ENCODE results near the gene SFXN3. TPM values are rescaled to one million over a fixed set of nuclear protein-coding genes. Genes with fewer than 3 reads are reported as not detected.

Gene SFXN3
- total and polyA plus RNA-seq, 2 of the 13 experiments (the other 11 are each of a cell fraction or from before 2014, with no cell fraction given): 16.8 to 71.5 TPM

- FAIRE-seq: no peak
- 36% methylated on average over 6 of the region's 11 CpGs for WGBS (ENCODE audit: low lambda C conversion rate)
- Histone ChIP-seq H4K20me1 (ENCODE audit: insufficient read depth, low read length) (no peaks in the 10 kb centered on the region), H3K4me2 (ENCODE audit: low read depth, low read length) (no peak overlapping the region), H2AFZ (ENCODE audit: low read length) (no peak overlapping the region), H3K4me1 (ENCODE audit: insufficient read depth, low read length) (peaks cover 18% of the 10 kb centered on the region), H3K36me3 (replicated peaks in 1 of 2; ENCODE audit: control insufficient read depth in 1 of 2, insufficient read depth in 2 of 2, low read length in 2 of 2) (no peaks in the 10 kb centered on the region), H3K9ac (ENCODE audit: insufficient read depth, low read depth, low read length) (no peak overlapping the region), H3K9me3 (ENCODE audit: low read length) (no peaks in the 10 kb centered on the region), H3K27ac (ENCODE audit: extremely low read length, insufficient read depth, low read length) (no peak overlapping the region), H3K79me2 (ENCODE audit: insufficient read depth, low read length) (no peaks in the 10 kb centered on the region), H3K27me3 (ENCODE audit: control insufficient read depth in 1 of 2, insufficient read depth in 2 of 2, low read length in 2 of 2) (peaks cover 1 to 13% of the 10 kb centered on the region in 2 experiments; a peak in 2 of 5 replicates), H3K4me3 (replicated peaks in 1 of 3; ENCODE audit: insufficient read depth in 1 of 3, low read depth in 2 of 3, low read length in 3 of 3) (no peak overlapping the region)
- POLR2A ChIA-PET: no interaction called here
- intact Hi-C loops (cut with micrococcal nuclease; ENCODE audit: unreplicated experiment): no loop called here
- no peak for ATAC-seq
- CTCF ChIA-PET (ENCODE audit: low intra/inter-chr PET ratio, low total read pairs): no interaction called here
- TF ChIP-seq RBFOX2 (IDR thresholded peaks at IDR 0.05; ENCODE audit: low read depth, low read length) (no peak), SIX4 (CRISPR knock-in tag; IDR thresholded peaks at IDR 0.05) (no peak), ZNF18 (CRISPR knock-in tag; IDR thresholded peaks at IDR 0.05; ENCODE audit: insufficient replicate concordance) (no peak), ZNF275 (CRISPR knock-in tag; IDR thresholded peaks at IDR 0.05; ENCODE audit: borderline replicate concordance) (no peak), ETS1 (CRISPR knock-in tag; IDR thresholded peaks at IDR 0.05) (no peak), MATR3 (CRISPR knock-in tag; IDR thresholded peaks at IDR 0.05) (no peak), MAZ (IDR thresholded peaks at IDR 0.05; ENCODE audit: borderline replicate concordance, low read depth, low read length) (no peak), MAZ (CRISPR knock-in tag; IDR thresholded peaks at IDR 0.05; ENCODE audit: low read depth) (no peak), BRCA1 (CRISPR knock-in tag; IDR thresholded peaks at IDR 0.05) (no peak), TGIF2 (CRISPR knock-in tag; IDR thresholded peaks at IDR 0.05) (no peak), KDM1A (CRISPR knock-in tag; IDR thresholded peaks at IDR 0.05) (no peak), HOXD1 (CRISPR knock-in tag; IDR thresholded peaks at IDR 0.05) (no peak)
- no TSS peak for BruUV-seq (replicated peaks)
- DNase-seq (ENCODE audit: low spot score): no peak
- in situ Hi-C loops (cut with HindIII; ENCODE audit: extremely low pct_ligation_motif_present, low pct_unique_long_range_greater_than_20kb): no loop called here
Measured at GRCh38 chr10:101021692-101022251, 9.3 kb upstream of the SFXN3 start.
